GM21737 (cell line): Measurements from ENCODE around the gene DGKI.

Experiments used
- ATAC-seq: cut with Tn5 transposase; IDR thresholded peaks from one replicate; pipeline ENCODE4 v1.9.1; 2021; ENCODE audit warnings: mild to moderate bottlenecking, moderate library complexity; ENCODE audit not compliant: unreplicated experiment

Gene DGKI

DNA sequence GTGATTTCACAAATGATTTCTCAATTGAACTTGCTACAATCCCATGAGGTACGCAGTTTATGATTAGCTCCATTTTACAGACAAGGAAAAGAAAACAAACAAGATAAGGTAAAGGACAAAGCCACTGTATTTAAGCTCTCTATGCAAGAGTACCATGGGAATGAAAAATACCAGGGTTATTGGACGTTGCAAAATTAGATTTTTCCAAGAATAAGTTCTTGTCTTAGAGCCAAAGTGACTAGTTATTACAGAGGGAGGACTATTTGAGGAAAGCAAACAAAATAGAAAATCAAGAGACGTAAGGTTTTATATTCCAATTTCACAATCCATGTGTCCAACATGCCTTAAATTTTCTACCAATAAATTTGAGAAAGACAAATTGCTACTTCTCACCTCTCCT, 405.3 kb downstream of the DGKI start:
- ATAC-seq = no peak

DNA sequence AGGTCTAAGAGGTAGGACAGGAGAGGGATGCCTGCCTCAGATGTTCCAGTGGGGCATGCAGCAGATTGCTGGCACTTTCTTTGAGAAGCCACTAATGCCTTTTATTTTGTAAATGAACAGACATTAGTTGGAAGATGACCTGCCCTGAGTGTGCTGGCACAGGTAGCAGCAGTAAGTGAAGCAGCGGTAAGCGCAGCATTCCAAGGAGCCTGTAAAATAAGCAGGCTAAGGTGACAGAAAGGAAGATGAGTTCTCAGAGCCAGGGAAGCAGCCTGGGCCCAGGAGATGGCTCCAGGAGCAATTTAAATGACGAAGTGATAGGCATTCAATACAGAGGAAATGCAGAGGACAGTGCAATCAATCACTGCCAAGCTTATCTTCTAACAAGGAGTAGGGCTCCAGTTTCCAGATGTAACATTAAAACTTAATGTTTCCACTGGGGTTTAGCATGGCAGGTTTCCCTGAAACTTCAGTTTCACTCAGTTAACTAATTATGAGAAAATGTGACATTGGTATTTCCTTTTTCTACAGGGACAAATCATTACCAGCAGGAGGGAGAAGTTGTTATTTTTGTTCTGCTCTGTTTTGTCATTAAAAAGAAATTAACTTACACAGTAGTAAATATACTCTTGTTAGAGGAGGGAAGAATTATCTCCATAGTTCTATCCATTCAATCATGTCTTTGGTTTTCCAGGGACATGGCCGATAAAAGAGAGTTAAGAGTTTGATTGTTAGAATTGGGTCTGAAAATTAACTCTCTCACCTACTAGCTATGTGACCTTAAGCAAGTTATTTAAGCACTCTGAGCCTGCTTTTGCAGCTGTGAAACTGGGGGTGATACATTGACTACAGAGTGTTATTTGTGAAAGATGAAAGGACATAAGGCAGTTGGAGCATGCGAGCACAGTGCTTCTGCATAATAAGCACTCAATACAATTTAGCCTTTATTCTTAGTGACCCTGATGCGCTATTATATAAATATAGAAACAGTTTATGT, 406.6 kb downstream of the DGKI start:
- no peak for ATAC-seq

DNA sequence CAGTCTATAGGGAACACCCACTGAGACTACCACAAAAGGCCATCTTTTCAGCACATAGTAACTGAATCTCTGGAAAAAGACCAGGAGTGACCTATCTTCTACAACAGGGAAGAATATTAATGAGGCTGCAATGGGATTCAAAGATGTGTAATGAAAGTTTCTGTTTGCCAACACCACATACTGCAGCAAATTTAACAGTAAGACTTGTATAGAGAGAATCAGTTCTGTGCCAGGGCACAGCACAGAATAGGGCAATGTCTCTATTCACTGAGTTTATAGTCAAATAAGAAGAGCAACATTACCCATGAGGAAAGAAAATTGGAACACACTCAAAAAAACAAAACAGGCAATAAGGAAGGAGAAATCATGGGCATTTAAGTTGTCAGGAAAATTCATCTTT, 411.8 kb downstream of the DGKI start:
- no peak for ATAC-seq

GRCh38 chr7:137434530-137434929, 412.2 kb downstream of the DGKI start:
- no peak for ATAC-seq

DNA sequence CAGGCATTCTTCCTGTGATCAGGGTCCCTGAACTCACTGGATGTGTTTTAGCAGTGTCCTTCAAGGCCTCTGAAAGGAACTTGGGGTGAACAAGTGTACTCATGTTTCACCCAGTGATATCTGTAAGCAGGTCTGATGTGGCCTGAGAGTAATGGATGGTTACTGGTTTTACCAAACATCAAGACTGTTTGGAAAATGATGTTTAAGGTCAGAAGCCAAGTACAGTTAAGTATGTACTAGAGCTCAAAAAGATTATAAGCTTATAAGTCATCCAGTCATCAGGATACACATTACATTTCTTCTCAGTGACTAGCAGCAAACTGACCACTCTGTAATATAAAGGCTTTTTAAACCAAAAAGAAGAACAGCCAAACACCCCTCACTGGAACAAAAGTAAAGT, 423.5 kb downstream of the DGKI start:
- ATAC-seq = no peak

DNA sequence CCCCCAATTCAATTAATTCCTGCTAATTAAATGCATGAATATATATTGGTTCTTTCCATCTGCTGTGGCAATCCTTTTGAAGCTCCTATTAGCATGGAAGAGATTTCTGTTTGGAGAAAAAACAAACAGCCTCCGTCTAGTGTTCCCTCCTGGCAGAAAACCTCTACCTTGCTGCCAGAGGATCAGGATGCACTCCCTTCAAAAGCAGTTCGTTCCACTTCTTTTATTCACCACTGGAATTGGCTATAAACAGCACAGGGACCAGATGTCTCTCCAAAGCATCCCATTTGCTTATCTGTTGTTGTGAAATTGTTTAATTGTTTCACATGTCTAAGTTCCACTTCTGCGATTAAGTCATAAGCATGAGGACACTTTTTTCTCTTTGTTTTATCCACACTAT, 425.4 kb downstream of the DGKI start:
- no peak for ATAC-seq

GRCh38 chr7:137418841-137419240, 427.9 kb downstream of the DGKI start:
- no peak for ATAC-seq

GRCh38 chr7:137417464-137417863, 429.3 kb downstream of the DGKI start:
- no peak for ATAC-seq

DNA sequence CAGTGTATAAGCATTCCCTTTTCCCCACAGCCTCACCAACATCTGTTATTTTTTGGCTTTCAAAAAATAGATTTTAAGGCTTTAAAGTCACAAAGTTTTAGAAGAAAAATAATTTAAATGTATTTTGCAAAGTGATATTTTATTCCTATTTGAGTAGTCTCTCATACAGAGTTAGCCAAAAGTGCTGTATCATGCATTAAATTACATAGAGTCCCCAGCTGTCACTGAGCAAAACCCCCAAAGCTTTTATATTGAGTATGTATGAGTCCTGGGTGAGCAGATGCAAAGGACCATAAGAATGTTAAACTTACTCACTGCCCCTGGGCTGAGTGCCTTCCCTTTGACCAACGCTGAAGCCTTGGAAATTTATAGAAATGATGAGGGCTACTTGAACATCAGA, 432.9 kb downstream of the DGKI start:
- no peak for ATAC-seq

- no peak for ATAC-seq
Measured at GRCh38 chr7:137411446-137411845, 435.3 kb downstream of the DGKI start.

GRCh38 chr7:137408126-137408525, 438.6 kb downstream of the DGKI start:
- no peak for ATAC-seq

- ATAC-seq = no peak
Measured at GRCh38 chr7:137407078-137407477, 439.7 kb downstream of the DGKI start.

DNA sequence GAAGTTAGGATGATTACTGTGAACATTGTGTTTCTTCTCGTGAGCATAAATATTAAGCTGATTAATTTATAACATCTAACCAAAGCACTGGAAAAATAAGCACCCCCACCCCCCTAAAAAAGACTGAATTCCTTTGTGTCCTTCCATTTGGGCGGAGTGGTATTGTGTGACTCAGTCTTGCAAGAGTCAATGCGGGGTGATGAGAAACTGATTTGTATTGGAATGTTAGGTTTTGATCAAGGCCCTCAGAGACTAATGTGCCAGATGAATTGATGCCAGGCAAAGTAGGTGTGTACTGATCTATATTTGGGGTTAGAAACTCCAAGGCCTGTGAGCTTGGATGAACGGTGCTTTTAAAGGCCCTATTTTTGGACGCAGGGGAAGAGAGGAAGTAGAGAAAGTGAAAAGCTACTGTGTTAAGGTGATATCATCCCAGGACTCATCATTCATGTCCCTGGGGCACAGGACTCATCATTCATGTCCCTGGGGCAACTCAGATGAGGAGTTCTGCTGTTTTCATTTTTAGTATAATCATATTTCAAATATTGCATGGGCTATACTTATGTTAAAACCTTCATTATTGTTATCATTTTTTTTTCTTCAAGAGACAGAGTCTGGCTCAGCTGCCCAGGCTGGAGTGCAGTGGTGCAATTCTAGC, 442.0 kb downstream of the DGKI start:
- no peak for ATAC-seq

DNA sequence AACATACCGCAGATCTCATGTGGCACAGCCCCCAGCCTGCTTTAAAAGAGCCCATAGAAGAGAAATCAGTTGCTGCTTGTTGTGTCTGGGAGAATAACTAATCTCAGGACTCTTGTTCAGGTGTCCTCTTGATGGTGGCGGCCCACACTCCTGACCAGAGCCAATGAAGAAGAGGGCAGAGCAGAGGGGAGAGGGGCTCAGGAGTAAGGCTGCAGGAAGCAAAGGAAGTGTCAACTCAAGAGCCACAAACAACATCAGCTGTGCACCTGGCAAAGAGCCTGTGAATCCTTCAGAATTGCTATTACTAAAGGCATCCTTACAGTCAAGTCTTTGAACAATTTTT, 443.4 kb downstream of the DGKI start:
- ATAC-seq = no peak

- no peak for ATAC-seq
Measured at GRCh38 chr7:137402536-137403352, 444.0 kb downstream of the DGKI start.

- ATAC-seq = no peak
Measured at GRCh38 chr7:137399827-137400823, 446.6 kb downstream of the DGKI start.

GRCh38 chr7:137396051-137396450, 450.7 kb downstream of the DGKI start:
- no peak for ATAC-seq

GRCh38 chr7:137395420-137395819, 451.4 kb downstream of the DGKI start:
- ATAC-seq = no peak

GRCh38 chr7:137393570-137393969, 453.2 kb downstream of the DGKI start:
- no peak for ATAC-seq

DNA sequence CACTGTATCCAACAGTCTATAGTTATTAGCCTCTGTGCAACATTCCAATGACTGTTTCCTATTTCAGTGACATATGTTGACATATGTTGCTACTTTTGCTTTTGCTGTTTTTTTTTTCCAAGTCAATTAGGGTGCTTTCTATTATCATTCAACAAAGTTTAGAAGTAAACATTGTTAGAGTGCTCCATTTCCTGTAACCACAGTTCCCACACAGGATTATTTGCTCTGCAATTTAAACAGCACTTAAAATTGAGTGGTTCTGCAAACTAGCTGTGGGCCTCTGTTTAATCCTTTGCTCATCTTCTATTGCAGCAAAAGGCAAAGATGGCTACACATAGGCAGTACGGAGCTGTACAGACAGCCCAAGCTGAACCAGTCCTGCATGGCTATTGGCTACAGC, 456.7 kb downstream of the DGKI start:
- ATAC-seq = no peak
